Neuron (in vitro differentiated cells): Measurements from ENCODE around the gene PRICKLE3.

Experiments
- H2AFZ ChIP-seq: one replicate; pipeline ENCODE4 v1.6.1; 2013; ENCODE audit warnings: low read depth, mild to moderate bottlenecking, inconsistent platforms, low read length, moderate library complexity
- H3K27me3 ChIP-seq: one replicate; pipeline ENCODE4 v1.6.1; 2013; ENCODE audit warnings: low read length; ENCODE audit not compliant: insufficient read depth
- H3K36me3 ChIP-seq: one replicate; pipeline ENCODE4 v1.6.1; 2013; ENCODE audit warnings: low read length; ENCODE audit not compliant: insufficient read depth
- H3K4me1 ChIP-seq: one replicate; pipeline ENCODE4 v1.6.1; 2013; ENCODE audit warnings: low read length; ENCODE audit not compliant: insufficient read depth
- H3K4me3 ChIP-seq: 2 replicates; pipeline ENCODE4 v1.5.1; 2013; ENCODE audit warnings: mild to moderate bottlenecking, low read length, moderate library complexity
- H3K9me3 ChIP-seq: one replicate; pipeline ENCODE4 v1.6.1; 2013; ENCODE audit warnings: low read length

Gene PRICKLE3, protein sequence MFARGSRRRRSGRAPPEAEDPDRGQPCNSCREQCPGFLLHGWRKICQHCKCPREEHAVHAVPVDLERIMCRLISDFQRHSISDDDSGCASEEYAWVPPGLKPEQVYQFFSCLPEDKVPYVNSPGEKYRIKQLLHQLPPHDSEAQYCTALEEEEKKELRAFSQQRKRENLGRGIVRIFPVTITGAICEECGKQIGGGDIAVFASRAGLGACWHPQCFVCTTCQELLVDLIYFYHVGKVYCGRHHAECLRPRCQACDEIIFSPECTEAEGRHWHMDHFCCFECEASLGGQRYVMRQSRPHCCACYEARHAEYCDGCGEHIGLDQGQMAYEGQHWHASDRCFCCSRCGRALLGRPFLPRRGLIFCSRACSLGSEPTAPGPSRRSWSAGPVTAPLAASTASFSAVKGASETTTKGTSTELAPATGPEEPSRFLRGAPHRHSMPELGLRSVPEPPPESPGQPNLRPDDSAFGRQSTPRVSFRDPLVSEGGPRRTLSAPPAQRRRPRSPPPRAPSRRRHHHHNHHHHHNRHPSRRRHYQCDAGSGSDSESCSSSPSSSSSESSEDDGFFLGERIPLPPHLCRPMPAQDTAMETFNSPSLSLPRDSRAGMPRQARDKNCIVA

DNA sequence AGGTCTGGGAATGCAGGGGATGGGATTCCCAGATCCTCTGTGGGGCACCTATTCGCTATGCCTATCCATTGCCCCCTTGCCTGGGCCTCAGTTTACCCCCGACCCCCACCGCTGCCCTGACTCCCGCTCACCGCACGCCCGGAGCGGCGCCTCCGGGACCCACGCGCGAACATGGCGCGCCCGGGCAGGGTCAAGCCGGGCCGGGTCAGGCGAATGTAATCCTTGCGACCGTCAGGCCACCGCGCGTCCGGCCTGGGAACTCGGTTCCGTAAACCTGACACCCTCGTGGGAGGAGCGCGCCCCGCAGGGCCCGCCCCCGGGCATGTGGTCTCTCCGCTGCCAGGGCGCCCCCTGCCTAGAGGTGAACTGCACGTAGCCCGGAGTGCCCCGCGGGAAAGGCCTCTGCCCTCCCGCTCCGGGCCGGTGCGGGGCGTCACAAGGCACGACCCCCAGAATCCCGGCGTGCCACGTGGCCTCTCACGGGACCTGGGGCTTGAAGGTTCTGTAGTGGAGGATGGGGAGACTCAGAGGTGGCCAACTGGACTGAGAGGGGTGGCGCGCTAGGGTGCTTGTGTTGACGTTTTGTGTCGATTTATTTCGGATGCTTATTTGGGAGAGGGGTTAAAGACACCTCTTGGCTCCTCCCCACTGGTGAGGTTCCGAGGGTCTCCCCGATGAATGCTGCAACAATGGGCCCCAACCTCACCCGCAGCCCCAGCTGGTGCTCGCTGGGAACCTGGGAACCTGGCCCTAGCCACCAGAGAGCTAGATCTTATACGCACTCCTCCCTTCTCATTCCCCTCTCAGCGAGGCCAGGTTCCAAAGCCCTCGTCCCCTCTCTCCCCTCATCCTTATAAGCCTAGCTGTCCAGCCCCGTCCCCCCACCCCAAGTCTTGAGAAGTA lies at the start of gene PRICKLE3:
Gene PRICKLE3, minus strand, starts transcription at position 249 of the 903 bp plus-strand sequence. Its CDS starts 76 bp downstream, at position 173.
- Histone ChIP-seq H2AFZ (no peak within 1 kb of the TSS), H3K4me3 (no peak within 1 kb of the TSS), H3K27me3 (no peaks in the 10 kb centered on the region), H3K4me1 (no peaks in the 10 kb centered on the region), H3K36me3 (no peaks in the 10 kb centered on the region), H3K9me3 (no peaks in the 10 kb centered on the region)

DNA sequence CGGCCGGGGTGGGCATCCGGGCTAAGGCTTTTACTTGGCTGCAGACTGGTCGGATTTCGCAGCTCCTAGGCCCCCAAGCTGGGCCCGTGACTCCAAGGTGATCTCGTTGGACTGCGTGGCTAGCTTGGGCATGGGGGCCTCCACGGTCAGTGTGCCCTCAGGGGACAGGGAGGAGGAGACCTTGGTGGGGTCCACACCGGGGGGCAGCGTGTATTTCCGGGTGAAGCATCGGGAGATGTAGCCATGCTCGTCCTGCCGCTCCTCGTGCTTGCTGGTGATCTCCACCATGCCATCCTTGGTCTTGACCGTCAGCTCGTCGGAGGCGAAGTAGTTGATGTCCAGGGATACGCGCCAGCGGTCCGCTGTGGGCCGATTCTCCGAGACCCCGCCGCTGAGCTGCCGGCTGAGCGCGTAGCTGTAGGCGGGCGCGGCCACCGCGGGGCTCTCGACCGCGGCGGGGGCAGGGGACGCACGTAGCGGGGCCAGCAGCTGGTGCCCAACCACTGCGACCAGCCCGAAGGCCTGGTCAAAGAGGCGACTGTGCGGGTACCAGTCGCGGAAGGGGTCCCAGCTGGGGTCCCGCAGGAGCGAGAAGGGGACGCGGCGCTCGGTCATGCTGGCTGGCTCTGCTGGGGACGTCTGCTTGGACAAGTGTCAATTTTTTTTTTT lies 47.8 kb upstream of the PRICKLE3 start:
- Histone ChIP-seq H3K36me3 (no peaks in the 10 kb centered on the region), H3K9me3 (no peaks in the 10 kb centered on the region), H3K4me3 (no peak overlapping the region), H2AFZ (no peak overlapping the region), H3K4me1 (no peaks in the 10 kb centered on the region), H3K27me3 (no peaks in the 10 kb centered on the region)

DNA sequence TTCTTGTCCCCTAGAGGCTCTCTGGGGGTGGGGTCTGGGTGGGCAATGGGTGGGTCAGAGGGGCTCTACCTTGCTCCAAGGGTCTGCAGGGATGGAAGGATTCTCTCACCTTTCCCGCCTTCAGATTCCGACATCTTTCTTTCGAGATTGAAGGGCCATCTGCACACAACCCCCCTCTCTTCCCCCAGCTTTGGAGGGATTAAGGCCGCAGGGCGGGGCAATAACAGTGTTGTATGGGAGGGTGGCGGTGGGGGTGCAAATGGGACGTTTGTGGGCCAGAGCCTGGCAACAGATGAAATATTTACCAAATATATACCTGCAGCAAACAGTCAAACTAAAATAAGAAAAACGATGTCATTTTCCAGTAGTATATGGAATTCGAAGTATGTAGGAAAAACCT lies 47.0 kb upstream of the PRICKLE3 start, which contains the start of gene CACNA1F:
Gene CACNA1F, minus strand, starts transcription at position 165 of the 400 bp plus-strand sequence. Its CDS starts 31 bp downstream, at position 134.
- no peaks in the 10 kb centered on the region for H3K4me1 ChIP-seq
- no peaks in the 10 kb centered on the region for H3K27me3 ChIP-seq
- no peaks in the 10 kb centered on the region for H3K36me3 ChIP-seq
- no peak within 1 kb of the TSS for H2AFZ ChIP-seq
- H3K4me3 ChIP-seq: no peak within 1 kb of the TSS
- H3K9me3 ChIP-seq: no peaks in the 10 kb centered on the region

DNA sequence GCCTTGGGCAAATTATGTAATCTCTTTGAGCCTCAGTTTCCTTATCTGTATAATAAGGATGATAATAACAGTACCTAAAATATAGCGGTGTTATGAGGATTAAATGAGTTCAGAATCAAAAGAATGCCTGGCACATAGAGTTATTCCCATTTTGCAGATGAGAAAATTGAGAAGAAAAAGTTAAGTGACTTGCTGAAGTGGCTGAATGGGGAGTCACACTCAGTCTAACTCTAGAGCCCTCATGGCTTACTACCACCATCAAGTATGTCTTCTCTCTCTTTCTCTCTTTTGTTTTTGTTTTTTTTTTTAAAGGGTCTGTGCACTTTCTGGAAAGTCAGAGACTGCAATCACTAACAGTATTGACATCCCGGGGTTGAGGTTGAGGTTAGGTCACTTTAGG lies 46.4 kb upstream of the PRICKLE3 start:
- no peak overlapping the region for H2AFZ ChIP-seq
- no peaks in the 10 kb centered on the region for H3K9me3 ChIP-seq
- no peaks in the 10 kb centered on the region for H3K4me1 ChIP-seq
- no peaks in the 10 kb centered on the region for H3K27me3 ChIP-seq
- no peaks in the 10 kb centered on the region for H3K36me3 ChIP-seq
- no peak overlapping the region for H3K4me3 ChIP-seq

DNA sequence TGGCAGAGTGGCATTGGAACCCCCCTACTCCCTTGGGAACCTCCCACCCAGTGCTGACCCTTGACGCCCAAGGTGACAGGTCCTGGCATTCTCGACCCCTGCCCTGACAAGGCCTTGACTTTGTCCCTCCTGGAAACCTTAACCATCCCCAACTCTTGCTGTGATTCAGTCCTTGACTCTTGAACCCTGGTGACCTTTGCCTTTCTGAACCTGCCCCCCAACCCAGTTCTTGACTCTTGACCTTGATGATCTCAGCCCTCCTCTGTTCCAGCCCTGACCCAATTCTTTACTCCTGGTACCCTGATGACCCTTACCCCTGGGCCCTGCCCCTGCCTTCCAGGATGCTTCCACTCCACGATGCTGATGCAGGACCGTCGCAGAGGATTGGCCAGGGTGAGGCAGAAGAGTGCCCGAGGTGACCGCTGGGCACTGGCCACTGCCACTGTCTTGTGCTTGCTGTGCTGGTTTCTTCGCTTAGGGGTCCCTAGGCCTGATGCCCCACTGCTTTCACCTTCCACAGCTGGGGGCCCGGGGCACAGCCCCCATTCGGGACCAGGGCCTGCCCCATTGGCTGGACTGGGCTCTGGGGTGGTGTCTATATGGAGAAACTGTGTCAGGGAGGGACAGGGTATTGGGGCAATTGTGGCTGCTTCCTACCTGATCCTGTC lies 45.3 kb upstream of the PRICKLE3 start:
- Histone ChIP-seq H2AFZ (no peak overlapping the region), H3K4me1 (no peaks in the 10 kb centered on the region), H3K9me3 (no peaks in the 10 kb centered on the region), H3K4me3 (no peak overlapping the region), H3K27me3 (no peaks in the 10 kb centered on the region), H3K36me3 (no peaks in the 10 kb centered on the region)

DNA sequence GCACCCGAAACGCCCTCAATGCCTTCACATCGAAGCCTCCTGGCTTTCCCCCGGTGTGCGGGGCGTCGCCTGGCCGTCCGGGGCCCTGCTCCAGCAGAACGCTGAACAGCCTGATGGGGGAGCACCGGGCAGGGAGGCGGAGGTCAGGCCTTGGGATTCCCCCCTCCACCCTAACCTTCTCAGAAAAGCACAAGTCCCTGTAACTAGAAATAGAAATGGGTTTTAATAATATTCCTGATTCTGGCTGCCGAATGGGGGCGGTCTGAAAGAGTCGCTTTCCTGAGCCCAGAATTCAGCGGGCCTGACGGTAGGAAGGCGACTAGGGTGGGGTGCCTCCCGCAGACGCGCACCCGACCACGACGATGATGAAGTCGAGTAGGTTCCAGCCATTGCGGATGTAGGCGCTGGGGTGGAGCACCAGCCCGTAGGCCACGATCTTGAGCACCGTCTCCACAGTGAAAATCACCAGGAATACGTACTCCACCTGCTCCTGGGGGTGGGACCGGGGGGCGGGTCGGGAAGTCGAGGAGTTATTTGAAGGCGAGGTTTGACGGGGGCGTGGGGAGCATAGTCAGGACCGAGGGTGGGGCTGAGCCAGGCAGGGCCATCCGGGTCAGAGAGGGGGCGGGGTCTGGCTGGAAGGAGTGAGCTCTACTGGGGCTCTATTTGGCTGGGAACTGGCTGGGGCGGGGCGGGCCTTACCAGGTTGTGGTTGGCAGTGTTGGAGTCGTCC lies 44.5 kb upstream of the PRICKLE3 start:
- no peaks in the 10 kb centered on the region for H3K4me1 ChIP-seq
- no peak overlapping the region for H2AFZ ChIP-seq
- no peak overlapping the region for H3K4me3 ChIP-seq
- no peaks in the 10 kb centered on the region for H3K36me3 ChIP-seq
- H3K9me3 ChIP-seq: no peaks in the 10 kb centered on the region
- H3K27me3 ChIP-seq: no peaks in the 10 kb centered on the region

DNA sequence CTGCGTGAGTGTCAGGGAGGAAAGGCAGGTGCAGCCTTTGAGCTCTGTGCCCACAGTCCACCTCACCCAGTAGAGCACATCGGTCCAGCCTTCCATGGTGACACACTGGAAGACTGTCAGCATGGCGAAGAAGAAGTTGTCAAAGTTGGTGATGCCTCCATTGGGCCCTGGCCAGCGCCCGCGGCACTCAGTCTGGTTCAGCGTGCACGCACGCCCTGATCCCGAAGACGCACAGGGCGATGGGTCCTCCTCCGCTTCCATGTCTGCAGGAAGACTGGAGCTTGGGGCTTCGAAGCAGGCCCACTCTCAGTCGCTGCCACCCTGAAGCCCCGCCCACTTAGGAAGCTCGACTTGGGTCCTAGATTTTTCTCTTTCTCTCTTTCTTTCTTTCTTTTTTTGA lies 42.0 kb upstream of the PRICKLE3 start:
- H3K9me3 ChIP-seq: no peaks in the 10 kb centered on the region
- no peaks in the 10 kb centered on the region for H3K36me3 ChIP-seq
- no peaks in the 10 kb centered on the region for H3K4me1 ChIP-seq
- no peak overlapping the region for H2AFZ ChIP-seq
- peaks cover 6% of the 10 kb centered on the region for H3K27me3 ChIP-seq
- no peak overlapping the region for H3K4me3 ChIP-seq

DNA sequence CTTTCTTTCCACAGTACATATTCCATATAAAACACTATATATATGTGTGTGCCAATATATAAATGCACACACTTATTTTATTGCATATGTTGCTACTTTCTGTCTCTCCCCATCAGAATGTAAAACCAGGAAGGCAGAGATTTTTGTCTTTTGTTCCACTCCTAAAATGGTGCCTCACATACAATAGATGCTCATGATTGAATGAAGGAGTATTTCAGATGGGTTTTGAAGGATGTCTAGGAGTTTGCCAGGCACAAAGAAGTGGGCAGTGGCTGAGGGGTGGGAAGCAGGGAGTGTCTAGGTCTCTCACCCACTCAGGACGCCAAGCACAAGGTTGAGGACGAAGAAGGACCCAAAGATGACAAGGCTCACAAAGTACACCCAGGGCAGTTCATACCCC lies 41.6 kb upstream of the PRICKLE3 start:
- Histone ChIP-seq H3K36me3 (no peaks in the 10 kb centered on the region), H3K27me3 (peaks cover 6% of the 10 kb centered on the region), H3K4me3 (no peak overlapping the region), H3K4me1 (no peaks in the 10 kb centered on the region), H3K9me3 (no peaks in the 10 kb centered on the region), H2AFZ (no peak overlapping the region)

DNA sequence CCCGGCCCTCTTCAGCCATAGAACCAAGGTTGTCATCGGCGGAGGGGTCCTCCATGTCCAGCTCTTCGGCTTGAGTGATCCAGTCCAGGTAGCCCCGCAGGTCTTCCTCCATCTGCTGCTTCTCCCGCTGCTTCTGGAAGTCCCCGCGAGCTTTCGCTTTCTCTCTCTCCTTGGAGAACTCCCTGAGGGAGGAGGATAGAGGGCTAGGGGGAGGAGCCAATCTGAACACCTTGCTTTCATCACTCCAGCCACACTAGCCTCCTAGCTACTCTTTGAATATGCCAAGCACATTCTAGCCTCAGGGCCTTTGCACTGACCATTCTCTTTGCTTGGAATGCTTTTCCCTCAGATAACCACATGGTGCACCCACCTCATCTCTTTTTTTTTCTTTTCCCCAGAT lies 40.8 kb upstream of the PRICKLE3 start:
- Histone ChIP-seq H2AFZ (no peak overlapping the region), H3K9me3 (no peaks in the 10 kb centered on the region), H3K4me1 (no peaks in the 10 kb centered on the region), H3K4me3 (no peak overlapping the region), H3K36me3 (no peaks in the 10 kb centered on the region), H3K27me3 (peaks cover 6% of the 10 kb centered on the region)

DNA sequence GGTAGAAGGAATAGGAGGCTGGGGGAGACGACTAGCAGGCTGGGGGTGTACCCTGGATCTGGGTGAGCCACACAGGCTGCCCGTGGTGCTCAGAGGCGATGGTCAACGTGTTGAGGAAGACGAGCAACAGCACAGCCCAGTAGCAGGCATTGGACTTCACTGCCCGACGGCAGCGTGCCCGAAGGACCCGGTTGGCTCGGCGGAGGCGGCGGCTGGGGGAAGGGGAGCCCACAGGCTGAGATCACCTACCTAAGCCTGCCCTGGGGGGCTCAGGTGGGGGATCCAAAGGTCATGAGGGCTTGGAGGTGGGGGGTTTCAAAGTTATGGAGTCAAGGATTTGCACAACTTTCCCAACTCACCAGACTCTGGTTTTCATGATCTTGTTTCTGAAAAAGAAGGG lies 39.7 kb upstream of the PRICKLE3 start:
- H3K36me3 ChIP-seq: no peaks in the 10 kb centered on the region
- no peaks in the 10 kb centered on the region for H3K9me3 ChIP-seq
- H3K4me3 ChIP-seq: no peak overlapping the region
- no peak overlapping the region for H2AFZ ChIP-seq
- peaks cover 6% of the 10 kb centered on the region for H3K27me3 ChIP-seq
- no peaks in the 10 kb centered on the region for H3K4me1 ChIP-seq

DNA sequence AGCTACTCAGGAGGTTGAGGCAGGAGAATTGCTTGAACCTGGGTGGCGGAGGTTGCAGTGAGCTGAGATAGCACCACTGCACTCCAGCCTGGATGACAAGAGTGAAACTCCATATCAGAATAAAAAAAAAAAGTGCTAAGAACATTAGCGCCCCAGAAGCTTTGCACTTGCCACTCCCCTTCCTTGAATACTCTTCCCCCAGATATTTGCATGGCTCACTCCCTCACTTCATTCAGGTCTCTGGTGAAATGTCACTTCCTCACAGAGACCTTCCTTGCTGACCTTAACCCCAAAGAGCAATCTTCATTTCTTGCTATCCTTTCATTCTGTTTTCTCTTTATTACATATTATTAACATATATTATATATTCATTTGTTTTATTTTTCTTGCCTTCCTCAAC lies 35.7 kb upstream of the PRICKLE3 start:
- no peak overlapping the region for H3K4me3 ChIP-seq
- no peaks in the 10 kb centered on the region for H3K9me3 ChIP-seq
- H3K27me3 ChIP-seq: peaks cover 8% of the 10 kb centered on the region
- no peaks in the 10 kb centered on the region for H3K4me1 ChIP-seq
- H2AFZ ChIP-seq: no peak overlapping the region
- H3K36me3 ChIP-seq: no peaks in the 10 kb centered on the region

DNA sequence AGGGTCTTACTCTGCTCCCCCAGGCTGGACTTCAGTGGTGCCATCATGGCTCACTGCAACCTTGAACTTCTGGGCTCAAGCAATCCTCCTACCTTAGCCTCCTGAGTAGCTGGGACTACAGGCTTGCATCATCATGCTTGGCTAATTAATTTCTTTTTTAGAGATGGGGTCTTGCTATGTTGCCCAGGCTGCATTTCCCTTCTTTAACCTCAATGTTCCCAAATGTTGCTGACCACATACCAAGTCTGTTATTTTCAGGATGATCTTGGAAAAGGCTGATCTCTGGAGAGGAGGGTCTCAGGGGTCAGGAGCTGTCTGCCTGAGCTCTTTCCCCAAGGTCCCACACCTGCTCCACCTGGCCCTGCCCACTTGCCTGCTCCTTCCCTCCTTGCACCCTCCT lies 33.9 kb upstream of the PRICKLE3 start:
- Histone ChIP-seq H3K4me3 (no peak overlapping the region), H2AFZ (no peak overlapping the region), H3K9me3 (no peaks in the 10 kb centered on the region), H3K36me3 (no peaks in the 10 kb centered on the region), H3K27me3 (peaks cover 8% of the 10 kb centered on the region), H3K4me1 (no peaks in the 10 kb centered on the region)
